Aorta (tissue), 5 donors: ENCODE measurements around the gene PCSK6. TPM values are rescaled to one million over a fixed set of nuclear protein-coding genes. Genes with fewer than 3 reads are reported as not detected.

ENCODE experiments used
- ATAC-seq: fragments of 200-7000 bp; cut with Tn5 transposase; one replicate; pipeline ENCODE4 v1.9.1; 2022; ENCODE audit warnings: moderate library complexity; ENCODE audit not compliant: low FRiP score
- DNase-seq, 2 donors: peaks; one replicate each; pipeline ENCODE4 v3.0.0-alpha.2; 2020
- H3K27ac ChIP-seq, 2 donors: one replicate each; pipeline ENCODE4 v1.5.1; 2013; ENCODE audit warnings: low read length in 2 of 2, mild to moderate bottlenecking in 2 of 2, moderate library complexity in 2 of 2, control low read depth in 1 of 2, inconsistent platforms in 1 of 2, low read depth in 1 of 2
- H3K27me3 ChIP-seq, 2 donors: one replicate each; pipeline ENCODE4 v1.6.1; 2013; ENCODE audit warnings: control low read depth in 1 of 2, low read length in 1 of 2, mild to moderate bottlenecking in 1 of 2, moderate library complexity in 1 of 2; ENCODE audit not compliant: insufficient read depth in 2 of 2, control insufficient read depth in 1 of 2
- H3K36me3 ChIP-seq, 2 donors: one replicate each; pipeline ENCODE4 v1.6.1; 2013; ENCODE audit warnings: control low read depth in 1 of 2, low read length in 1 of 2, mild to moderate bottlenecking in 1 of 2; ENCODE audit not compliant: insufficient read depth in 2 of 2, control insufficient read depth in 1 of 2
- H3K4me1 ChIP-seq, 2 donors: one replicate each; pipeline ENCODE4 v1.6.1; 2013; ENCODE audit warnings: low read length in 2 of 2, control low read depth in 1 of 2, mild to moderate bottlenecking in 1 of 2, moderate library complexity in 1 of 2; ENCODE audit not compliant: insufficient read depth in 2 of 2, control insufficient read depth in 1 of 2
- H3K4me3 ChIP-seq, 2 donors: one replicate each; pipeline ENCODE4 v1.5.1; 2013; ENCODE audit warnings: low read length in 2 of 2, control low read depth in 1 of 2, mild to moderate bottlenecking in 1 of 2
- H3K9me3 ChIP-seq: one replicate; pipeline ENCODE4 v1.6.1; 2013; ENCODE audit warnings: mild to moderate bottlenecking, low read length; ENCODE audit not compliant: control insufficient read depth
- WGBS, 2 donors: extraction: QIAGEN DNeasy Blood & Tissue Kit; methylation state at CpG; one replicate each; pipeline ENCODE4 v1.1.7; 2013; 5-methylcytosine and 5-hydroxymethylcytosine counted together
- intact Hi-C, 2 donors: fragments of 100-400 bp; cut with DNase I; formaldehyde crosslinking; loops; one replicate each; pipeline versions ENCODE4 v1.14.2 to v1.15.0; 2022
- polyA plus RNA-seq, 2 donors: library from polyadenylated mRNA; stranded (reverse); fragments of 200-250 nt; gene quantifications; one replicate each; pipeline ENCODE4 v1.2.3, GENCODE V29; 2013
- total RNA-seq, 2 donors: library from RNA; stranded (reverse); fragmentation: NEBNext Ultra II Directional; extraction: Animal tissue kit (Norgen Biotek cat#: 25700); gene quantifications; one replicate each; pipeline ENCODE4 v1.2.1, GENCODE V29; 2021
- donor health status: healthy with polysubstance abuse.
- donor health status: Bipolar disorder and iron deficiency.
- donor health status: DM: no; HTN: no; CAD: no.
- donor health status: DM: no; HTN: no; CAD: no.
- donor health status: DM: yes; HTN: yes; CAD: no.

The PCSK6 gene
- total and polyA plus RNA-seq, 4 donors = 1.6 to 11.2 (median 5.0) TPM; not detected in 1

- ATAC-seq (no peak), DNase-seq (no peak)
- Histone ChIP-seq H3K9me3 (no peaks in the 10 kb centered on the region), H3K27ac (no peak overlapping the region), H3K36me3 (no peaks in the 10 kb centered on the region), H3K4me3 (no peak overlapping the region), H3K27me3 (no peaks in the 10 kb centered on the region), H3K4me1 (no peaks in the 10 kb centered on the region)
- 86% methylated on average over 10 of the region's 10 CpGs for WGBS, 2 donors
- intact Hi-C loops = no loop called here
Observed at GRCh38 chr15:101315736-101316135, 173.8 kb downstream of the PCSK6 start.

DNA sequence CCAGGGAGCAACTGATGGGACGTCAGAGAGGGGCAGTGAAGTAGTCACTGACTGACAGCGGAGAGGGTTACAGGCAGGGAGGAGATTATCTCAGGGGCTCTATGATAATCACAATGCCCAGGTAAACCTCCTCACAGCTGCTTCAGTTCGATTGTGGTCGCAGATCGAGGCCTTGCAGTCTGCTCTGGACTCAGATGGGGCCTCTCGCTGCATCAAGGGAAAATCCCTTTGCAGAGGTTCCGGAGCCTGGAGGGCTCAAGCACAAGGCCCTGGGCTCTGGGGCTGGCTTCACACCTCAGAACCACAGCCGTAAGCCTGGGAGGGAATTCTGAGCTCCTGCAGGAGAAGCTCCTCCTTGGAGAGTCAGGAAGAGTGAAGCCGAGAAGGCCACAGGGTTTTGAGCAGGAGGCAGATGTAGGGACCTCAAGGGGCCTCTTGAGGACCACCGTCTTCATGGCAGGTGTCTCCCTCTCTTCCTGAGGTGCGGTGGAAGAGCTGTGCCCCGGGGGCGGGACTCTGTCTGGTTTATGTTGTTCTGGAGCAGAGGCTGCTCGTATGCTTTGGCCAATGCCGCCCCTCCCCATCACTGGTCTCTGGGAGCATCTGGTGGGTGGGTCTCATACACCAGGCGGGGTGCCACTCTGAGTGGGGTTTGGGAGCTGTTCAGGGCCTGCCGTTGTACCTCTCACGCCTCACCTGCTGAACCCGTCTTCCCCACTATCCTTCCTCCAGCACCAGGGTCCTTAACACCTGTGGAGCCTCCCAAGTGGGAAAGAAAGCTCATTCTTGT is 175.0 kb downstream of the PCSK6 start:
- H3K27me3 ChIP-seq = no peaks in the 10 kb centered on the region
- 82 to 88% methylated on average over 19 of the region's 19 CpGs for WGBS, 2 donors
- H3K4me3 ChIP-seq = no peak overlapping the region
- H3K4me1 ChIP-seq = no peaks in the 10 kb centered on the region
- H3K27ac ChIP-seq = no peak overlapping the region
- intact Hi-C loops = no loop called here
- no peaks in the 10 kb centered on the region for H3K36me3 ChIP-seq
- no peaks in the 10 kb centered on the region for H3K9me3 ChIP-seq
- peak in 1 of 2 donors; percentile 48 for DNase-seq
- no peak for ATAC-seq

DNA sequence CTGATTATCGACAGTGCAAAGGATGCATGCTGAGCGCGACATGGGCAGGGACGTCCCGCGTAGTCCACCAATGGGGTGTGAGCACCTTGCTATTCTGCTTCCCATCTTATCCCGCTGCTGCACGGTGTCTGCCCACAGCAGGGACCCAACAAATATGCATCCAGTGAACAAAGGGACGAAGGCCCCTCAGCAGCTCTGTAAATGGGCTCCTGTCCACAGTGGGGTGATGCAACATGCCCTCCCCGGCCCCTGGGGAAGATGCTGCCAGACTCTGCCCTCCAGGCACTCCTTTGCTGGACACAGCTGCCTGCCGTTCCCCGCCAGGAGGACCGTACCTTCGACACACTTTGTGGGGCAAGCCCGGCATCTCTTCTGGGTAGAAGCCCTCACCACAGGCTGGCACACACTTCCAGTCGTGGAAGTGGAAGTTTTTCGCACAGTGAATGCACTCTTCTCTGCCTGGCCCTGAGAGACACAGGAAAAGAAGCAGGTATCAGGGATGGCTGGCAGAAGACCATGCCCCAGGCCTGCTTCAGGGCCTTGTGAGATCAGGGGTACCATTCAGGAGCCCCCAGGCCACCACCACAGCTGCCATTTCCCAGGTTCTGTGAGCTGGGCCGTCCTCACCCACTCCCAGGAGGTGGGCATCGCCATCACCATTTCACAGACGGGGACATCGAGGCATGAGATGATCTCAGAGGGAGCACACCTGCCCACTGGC is 176.3 kb downstream of the PCSK6 start:
- Histone ChIP-seq H3K27ac (no peak overlapping the region), H3K36me3 (no peaks in the 10 kb centered on the region), H3K9me3 (no peaks in the 10 kb centered on the region), H3K4me1 (no peaks in the 10 kb centered on the region), H3K27me3 (no peaks in the 10 kb centered on the region), H3K4me3 (no peak overlapping the region)
- 87 to 90% methylated on average over 21 of the region's 21 CpGs for WGBS, 2 donors
- ATAC-seq = no peak
- DNase-seq = peak in 1 of 2 donors; percentile 48
- intact Hi-C loops = no loop called here

DNA sequence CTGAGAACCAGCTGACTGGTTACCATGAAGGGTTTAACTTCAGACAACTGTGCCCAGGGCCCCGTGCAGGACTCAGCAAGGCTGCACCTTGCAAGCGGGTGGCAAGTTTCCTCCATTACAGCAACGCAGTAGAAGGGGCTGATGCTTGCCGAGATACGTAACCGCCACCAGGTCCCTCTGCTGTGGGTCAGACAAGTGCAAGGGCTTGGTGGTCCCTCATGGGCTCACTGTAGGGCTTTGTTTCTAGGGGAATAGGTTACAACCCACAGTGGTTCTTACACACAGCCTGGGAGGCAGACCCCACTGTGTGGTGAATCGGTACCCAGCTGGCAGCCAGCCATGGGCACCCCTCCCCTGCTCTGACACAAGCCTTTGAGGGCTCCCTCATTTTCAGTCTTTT is 179.0 kb downstream of the PCSK6 start:
- Histone ChIP-seq H3K4me1 (no peaks in the 10 kb centered on the region), H3K27ac (no peak overlapping the region), H3K36me3 (no peaks in the 10 kb centered on the region), H3K27me3 (no peaks in the 10 kb centered on the region), H3K4me3 (no peak overlapping the region), H3K9me3 (no peaks in the 10 kb centered on the region)
- ATAC-seq (no peak), DNase-seq (no peak)
- intact Hi-C loops = no loop called here
- WGBS, 2 donors = 89 to 90% methylated on average over 7 of the region's 7 CpGs

GRCh38 chr15:101310161-101310480 is 179.4 kb downstream of the PCSK6 start:
- intact Hi-C loops = no loop called here
- Histone ChIP-seq H3K27ac (no peak overlapping the region), H3K9me3 (no peaks in the 10 kb centered on the region), H3K27me3 (no peaks in the 10 kb centered on the region), H3K4me1 (no peaks in the 10 kb centered on the region), H3K4me3 (no peak overlapping the region), H3K36me3 (no peaks in the 10 kb centered on the region)
- ATAC-seq (no peak), DNase-seq (no peak)
- WGBS, 2 donors = 89 to 93% methylated on average over 7 of the region's 7 CpGs

DNA sequence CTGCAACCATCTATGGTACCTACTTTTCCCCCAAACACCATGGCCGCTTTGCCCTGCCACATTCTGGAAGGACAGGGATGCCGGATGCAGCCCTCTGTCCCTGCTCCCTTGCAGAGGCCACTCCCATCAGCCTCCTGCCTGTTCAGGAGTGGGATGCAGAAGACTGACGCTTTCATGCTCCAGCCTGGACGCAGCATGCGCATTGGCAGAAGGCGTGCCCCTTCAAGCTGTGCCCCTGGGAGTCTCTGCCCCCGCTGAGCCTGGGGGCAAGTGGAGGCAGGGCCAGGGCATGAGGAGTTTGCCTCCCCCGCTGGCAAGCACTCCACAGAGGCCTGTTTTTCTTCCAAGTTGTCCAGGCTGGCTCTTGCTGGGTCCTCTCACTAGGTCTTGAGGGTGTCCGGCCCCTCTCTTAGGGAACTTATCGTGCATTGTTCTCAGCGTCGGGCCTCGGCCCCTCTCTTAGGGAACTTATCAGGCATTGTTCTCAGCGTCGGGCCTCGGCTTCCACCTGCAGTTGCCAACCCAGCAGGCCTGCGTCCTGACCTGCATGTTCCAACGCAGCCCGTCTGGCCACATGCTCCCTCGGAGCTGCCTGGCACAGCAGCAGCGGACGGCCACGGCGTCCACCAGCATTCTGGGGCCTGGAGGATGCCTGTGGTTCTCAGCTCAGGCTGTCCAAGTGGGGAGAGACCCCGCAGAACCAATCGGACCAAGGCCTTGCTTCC is 179.9 kb downstream of the PCSK6 start:
- Histone ChIP-seq H3K4me3 (no peak overlapping the region), H3K36me3 (no peaks in the 10 kb centered on the region), H3K27ac (no peak overlapping the region), H3K27me3 (no peaks in the 10 kb centered on the region), H3K4me1 (no peaks in the 10 kb centered on the region), H3K9me3 (no peaks in the 10 kb centered on the region)
- ATAC-seq (no peak), DNase-seq (no peak)
- intact Hi-C loops = no loop called here
- 83 to 84% methylated on average over 26 of the region's 26 CpGs for WGBS, 2 donors

- 81 to 85% methylated on average over 20 of the region's 20 CpGs for WGBS, 2 donors
- ATAC-seq = no peak
Observed at GRCh38 chr15:101308604-101309435, 180.7 kb downstream of the PCSK6 start.

DNA sequence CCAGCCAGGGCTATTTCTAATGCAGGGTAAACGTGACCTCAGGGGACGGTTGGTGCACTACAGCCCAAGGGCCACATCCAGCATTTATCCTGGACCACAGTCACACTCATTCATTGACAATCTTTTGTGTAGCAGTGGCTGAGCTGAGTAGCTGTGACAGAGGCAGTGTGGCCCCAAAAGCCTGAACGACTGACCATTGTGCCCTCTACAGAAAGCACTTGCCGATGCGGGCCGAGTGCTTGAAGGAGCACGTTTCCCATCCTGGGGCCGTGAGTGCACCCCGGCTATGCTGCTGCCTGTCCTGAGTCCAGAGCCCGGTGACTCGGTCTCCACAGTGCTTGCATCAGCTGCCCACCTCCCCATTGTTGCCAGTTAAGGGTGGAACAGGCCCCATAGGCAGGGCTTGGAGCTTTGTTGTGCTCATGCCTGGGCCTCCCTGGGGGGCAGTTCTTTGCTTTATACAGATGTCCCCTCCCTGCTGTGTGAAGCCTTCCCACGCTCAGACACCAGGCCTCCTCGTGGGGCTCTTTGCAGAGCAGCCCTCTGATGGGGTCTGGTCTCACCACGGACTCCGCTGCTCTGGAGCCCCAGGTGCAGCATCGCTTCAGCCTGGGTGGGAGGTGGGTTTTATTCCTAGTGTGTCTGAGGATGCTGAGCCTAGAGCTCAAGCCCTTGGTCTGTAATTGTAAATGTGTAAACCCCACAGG is 181.5 kb downstream of the PCSK6 start:
- Histone ChIP-seq H3K27ac (no peak overlapping the region), H3K9me3 (no peaks in the 10 kb centered on the region), H3K4me3 (no peak overlapping the region), H3K27me3 (no peaks in the 10 kb centered on the region), H3K4me1 (no peaks in the 10 kb centered on the region), H3K36me3 (no peaks in the 10 kb centered on the region)
- intact Hi-C loops = no loop called here
- ATAC-seq (no peak), DNase-seq (no peak)
- WGBS, 2 donors = 71 to 80% methylated on average over 16 of the region's 16 CpGs

More at GRCh38 chr15:101308604-101309435, 180.7 kb downstream of the PCSK6 start:
- H3K4me3 ChIP-seq = no peak overlapping the region
- no peak overlapping the region for H3K27ac ChIP-seq
- intact Hi-C loops = no loop called here
- no peak for DNase-seq
- no peaks in the 10 kb centered on the region for H3K27me3 ChIP-seq
- H3K4me1 ChIP-seq = no peaks in the 10 kb centered on the region
- no peaks in the 10 kb centered on the region for H3K36me3 ChIP-seq
- H3K9me3 ChIP-seq = no peaks in the 10 kb centered on the region
